H1 (cell line): ENCODE measurements around the gene DPH5. TPM values are rescaled to one million over a fixed set of nuclear protein-coding genes. Genes with fewer than 3 reads are reported as not detected.

ENCODE experiments used
- CTCF ChIA-PET: fragments of 300-600 bp; sonication (Branson Sonifier 250); formaldehyde crosslinking; loops from one replicate; lab custom pipeline; 2021; ENCODE audit not compliant: partially characterized antibody; lab: Charles Lee
- POLR2A ChIA-PET: fragments of 300-600 bp; sonication (Branson Sonifier 250); formaldehyde crosslinking; loops from one replicate; lab custom pipeline; 2021; ENCODE audit warnings: inconsistent platforms; ENCODE audit not compliant: partially characterized antibody; lab: Charles Lee
- DNase-seq, 2 experiments: peaks; one replicate each; pipeline versions ENCODE4 v3.0.0 to v3.0.0-alpha.2; 2010 to 2022; ENCODE audit warnings: low spot score in 2 of 2, low read depth in 1 of 2, mixed read lengths in 1 of 2
- FAIRE-seq: peaks from 2 replicates; lab custom pipeline; 2011; peaks lifted over from hg19 to GRCh38; lab: Jason Lieb, UNC
- H2AFZ ChIP-seq: 2 replicates; pipeline ENCODE4 v1.8.1; 2012; ENCODE audit warnings: low read length, inconsistent platforms
- H2AK5ac ChIP-seq: 2 replicates; pipeline ENCODE4 v1.6.1; 2013; ENCODE audit warnings: low read depth, low read length
- H2BK120ac ChIP-seq: replicated peaks from 2 replicates; pipeline ENCODE3; 2013; ENCODE audit warnings: low read depth, low read length, inconsistent platforms
- H2BK12ac ChIP-seq: 2 replicates; pipeline ENCODE4 v1.6.1; 2013; ENCODE audit warnings: low read depth, low read length
- H2BK15ac ChIP-seq: 2 replicates; pipeline ENCODE4 v1.6.1; 2013; ENCODE audit warnings: low read length
- H2BK20ac ChIP-seq: 2 replicates; pipeline ENCODE4 v1.6.1; 2013; ENCODE audit warnings: low read length
- H2BK5ac ChIP-seq: 2 replicates; pipeline ENCODE4 v1.6.1; 2013; ENCODE audit warnings: low read depth, low read length
- H3K14ac ChIP-seq: 2 replicates; pipeline ENCODE4 v1.6.1; 2013; ENCODE audit warnings: inconsistent platforms; ENCODE audit not compliant: insufficient read length
- H3K18ac ChIP-seq: 2 replicates; pipeline ENCODE4 v1.6.1; 2013; ENCODE audit warnings: low read length; ENCODE audit errors: extremely low read depth
- H3K23ac ChIP-seq: 2 replicates; pipeline ENCODE4 v1.6.1; 2013; ENCODE audit warnings: inconsistent platforms; ENCODE audit not compliant: insufficient read length
- H3K23me2 ChIP-seq: 2 replicates; pipeline ENCODE4 v1.6.1; 2013; ENCODE audit warnings: low read depth, low read length
- H3K27ac ChIP-seq: 2 replicates; pipeline ENCODE4 v1.6.1; 2011; ENCODE audit warnings: low read depth, low read length, inconsistent platforms
- H3K27me3 ChIP-seq, 4 experiments: replicated peaks in 1 of 4; 1 replicate in 1 of 4; 2 replicates in 3 of 4; pipeline versions ENCODE4 v1.6.1 to v1.8.1; 2011 to 2013; ENCODE audit warnings: low read length in 3 of 4, mild to moderate bottlenecking in 3 of 4, inconsistent platforms in 2 of 4, mixed read lengths in 2 of 4, moderate library complexity in 1 of 4; ENCODE audit not compliant: control insufficient read depth in 3 of 4, insufficient read depth in 3 of 4; ENCODE audit errors: extremely low read depth in 1 of 4
- H3K36me3 ChIP-seq, 4 experiments: 2 replicates each; pipeline versions ENCODE4 v1.6.1 to v1.8.1; 2011 to 2013; ENCODE audit warnings: mild to moderate bottlenecking in 4 of 4, low read length in 3 of 4, moderate library complexity in 2 of 4, control low read depth in 1 of 4, inconsistent platforms in 1 of 4; ENCODE audit not compliant: insufficient read depth in 4 of 4, control insufficient read depth in 2 of 4
- H3K4ac ChIP-seq: replicated peaks from 2 replicates; pipeline ENCODE3; 2013; ENCODE audit warnings: low read length, low read depth, mixed read lengths, inconsistent platforms; ENCODE audit not compliant: insufficient read length
- H3K4me1 ChIP-seq, 4 experiments: replicated peaks in 1 of 4; 1 replicate in 1 of 4; 2 replicates in 3 of 4; pipeline versions ENCODE4 v1.6.1 to v1.8.1; 2011 to 2013; ENCODE audit warnings: low read length in 3 of 4, inconsistent platforms in 2 of 4, mixed read lengths in 1 of 4; ENCODE audit not compliant: insufficient read depth in 4 of 4, control insufficient read depth in 3 of 4
- H3K4me2 ChIP-seq, 2 experiments: 2 replicates each; pipeline versions ENCODE4 v1.6.1 to v1.8.1; 2011 to 2013; ENCODE audit warnings: low read depth in 2 of 2, low read length in 2 of 2, control low read depth in 1 of 2, inconsistent platforms in 1 of 2, mild to moderate bottlenecking in 1 of 2; ENCODE audit not compliant: insufficient read depth in 1 of 2
- H3K4me3 ChIP-seq, 4 experiments: fragments of 200-600, 300-600 bp in 1 of 4; sonication (generic), shearing (Covaris generic), sonication (Bioruptor Twin) in 1 of 4; 2 replicates each; pipeline versions ENCODE4 v1.5.1 to v1.8.1; 2011 to 2016; ENCODE audit warnings: low read length in 4 of 4, low read depth in 3 of 4, control low read depth in 2 of 4, inconsistent platforms in 2 of 4, mild to moderate bottlenecking in 2 of 4, mixed read lengths in 1 of 4, moderate library complexity in 1 of 4; ENCODE audit not compliant: insufficient read depth in 2 of 4; ENCODE audit errors: extremely low read depth in 1 of 4
- H3K56ac ChIP-seq: replicated peaks from 2 replicates; pipeline ENCODE3; 2013; ENCODE audit warnings: low read depth, mild to moderate bottlenecking, mixed read lengths, low read length, inconsistent platforms; ENCODE audit not compliant: insufficient read length
- H3K79me1 ChIP-seq: 2 replicates; pipeline ENCODE4 v1.6.1; 2013; ENCODE audit warnings: low read depth, low read length, control low read depth
- H3K79me2 ChIP-seq, 2 experiments: 2 replicates each; pipeline versions ENCODE4 v1.6.1 to v1.8.1; 2012 to 2013; ENCODE audit warnings: low read length in 2 of 2, mild to moderate bottlenecking in 2 of 2, inconsistent platforms in 1 of 2; ENCODE audit not compliant: insufficient read depth in 2 of 2, control insufficient read depth in 1 of 2
- H3K9ac ChIP-seq, 4 experiments: replicated peaks in 1 of 4; 1 replicate in 1 of 4; 2 replicates in 3 of 4; pipeline versions ENCODE4 v1.6.1 to v1.8.1; 2011 to 2013; ENCODE audit warnings: low read depth in 3 of 4, low read length in 3 of 4, control low read depth in 2 of 4, mild to moderate bottlenecking in 2 of 4, moderate library complexity in 2 of 4, inconsistent platforms in 1 of 4; ENCODE audit errors: extremely low read depth in 1 of 4
- H3K9me3 ChIP-seq, 2 experiments: 2 replicates each; pipeline versions ENCODE4 v1.6.1 to v1.8.1; 2012 to 2013; ENCODE audit warnings: mild to moderate bottlenecking in 2 of 2, moderate library complexity in 2 of 2, control low read depth in 1 of 2, inconsistent platforms in 1 of 2, low read depth in 1 of 2, low read length in 1 of 2, mixed read lengths in 1 of 2; ENCODE audit not compliant: insufficient read depth in 2 of 2
- H4K20me1 ChIP-seq, 2 experiments: replicated peaks in 1 of 2; 2 replicates each; pipeline versions ENCODE3 to v1.8.1; 2011 to 2013; ENCODE audit warnings: inconsistent platforms in 2 of 2, low read length in 2 of 2, mild to moderate bottlenecking in 1 of 2; ENCODE audit not compliant: insufficient read depth in 2 of 2, control insufficient read depth in 1 of 2
- H4K5ac ChIP-seq: 2 replicates; pipeline ENCODE4 v1.6.1; 2013; ENCODE audit warnings: low read length, low read depth, mixed read lengths, inconsistent platforms; ENCODE audit not compliant: insufficient read length
- H4K8ac ChIP-seq: 2 replicates; pipeline ENCODE4 v1.8.0; 2013; ENCODE audit warnings: mild to moderate bottlenecking, moderate library complexity, low read length, inconsistent platforms; ENCODE audit not compliant: insufficient read depth; ENCODE audit errors: extremely low read depth
- H4K91ac ChIP-seq: replicated peaks from 2 replicates; pipeline ENCODE3; 2013; ENCODE audit warnings: low read length, mixed read lengths, inconsistent platforms; ENCODE audit not compliant: insufficient read length
- BRCA1 ChIP-seq: IDR thresholded peaks from 2 replicates; pipeline ENCODE4 v1.6.1; 2012; ENCODE audit warnings: low read depth, low read length, improper control_type of control experiment
- CBX8 ChIP-seq: fragments of 300-800, 300-1000 bp; sonication (generic); IDR thresholded peaks from 2 replicates; pipeline ENCODE4 v1.7.1; 2016; ENCODE audit warnings: low read depth, low read length, borderline replicate concordance
- CREB1 ChIP-seq: IDR thresholded peaks from 2 replicates; pipeline ENCODE4 v1.6.1; 2012; ENCODE audit warnings: inconsistent platforms
- CTBP2 ChIP-seq: IDR thresholded peaks from 2 replicates; pipeline ENCODE4 v1.7.0; 2011; ENCODE audit warnings: borderline replicate concordance, mild to moderate bottlenecking, moderate library complexity, mixed read lengths, low read length; ENCODE audit not compliant: insufficient read depth, insufficient read length
- GTF2F1 ChIP-seq: IDR thresholded peaks from 2 replicates; pipeline ENCODE4 v1.6.1; 2012; ENCODE audit warnings: low read depth, low read length, improper control_type of control experiment, borderline replicate concordance
- KDM4A ChIP-seq: IDR thresholded peaks from one replicate; pipeline ENCODE4 v1.7.1; 2012; ENCODE audit warnings: low read depth, mild to moderate bottlenecking, moderate library complexity, low read length, inconsistent platforms; ENCODE audit not compliant: severe bottlenecking
- RBBP5 ChIP-seq: IDR thresholded peaks from 2 replicates; pipeline ENCODE4 v1.7.1; 2012; ENCODE audit warnings: low read depth, mild to moderate bottlenecking, inconsistent platforms, low read length, moderate library complexity, borderline replicate concordance
- SP2 ChIP-seq: IDR thresholded peaks from 2 replicates; pipeline ENCODE4 v1.6.1; 2012; ENCODE audit warnings: mild to moderate bottlenecking, low read length, inconsistent platforms
- SP4 ChIP-seq: IDR thresholded peaks from 2 replicates; pipeline ENCODE4 v1.6.1; 2012; ENCODE audit warnings: low read length, inconsistent platforms
- TAF1 ChIP-seq: IDR thresholded peaks from 2 replicates; pipeline ENCODE4 v1.6.1; 2011; ENCODE audit warnings: mild to moderate bottlenecking, low read depth, low read length
- YY1 ChIP-seq: IDR thresholded peaks from 2 replicates; pipeline ENCODE4 v1.6.1; 2011; ENCODE audit warnings: low read depth, mild to moderate bottlenecking, low read length
- WGBS, 2 experiments: shearing (Covaris generic) in 1 of 2; methylation state at CpG; one replicate each; pipeline versions ENCODE4 v1.1.6 to v1.1.7; 2013 to 2015; ENCODE audit warnings: low lambda C conversion rate in 2 of 2, mixed read lengths in 2 of 2, inconsistent platforms in 1 of 2, low coverage in 1 of 2, missing lambda C conversion rate in 1 of 2; ENCODE audit not compliant: insufficient replicate concordance in 2 of 2, insufficient coverage in 1 of 2, insufficient read length in 1 of 2; ENCODE audit errors: extremely low coverage in 1 of 2, missing lambda C conversion rate in 1 of 2; 5-methylcytosine and 5-hydroxymethylcytosine counted together
- polyA plus RNA-seq, 7 experiments: library from polyadenylated mRNA; depleted of rRNA in 3 of 7; stranded (reverse) in 5 of 7; unstranded in 2 of 7; fragments of >200 nt in 5 of 7; fragments of 200-250 nt in 2 of 7; gene quantifications; 1 replicate in 5 of 7; 2 replicates in 1 of 7; 4 replicates in 1 of 7; pipeline versions ENCODE4 v1.2.1 to v1.2.3, GENCODE V29; 2011 to 2013; ENCODE audit warnings: missing spikeins in 2 of 7, mixed read lengths in 2 of 7
- total RNA-seq: library from RNA; stranded (reverse); fragmentation: NEBNext Ultra II Directional; extraction: Animal tissue kit (Norgen Biotek cat#: 25700); gene quantifications from 2 replicates; pipeline ENCODE4 v1.2.1, GENCODE V29; 2021
- TF ChIP-seq, protein P1 (sequence below): IDR thresholded peaks from 2 replicates; pipeline ENCODE4 v1.6.1; 2011; ENCODE audit warnings: low read depth, mild to moderate bottlenecking, low read length; ENCODE audit not compliant: insufficient read depth
- TF ChIP-seq, protein P2 (sequence below): IDR thresholded peaks from 2 replicates; pipeline ENCODE4 v1.6.1; 2012; ENCODE audit warnings: inconsistent platforms
- TF ChIP-seq, protein P3 (sequence below): IDR thresholded peaks from 2 replicates; pipeline ENCODE4 v1.6.1; 2012; ENCODE audit warnings: inconsistent platforms

Gene DPH5
- total and polyA plus RNA-seq, 2 of the 8 experiments (the other 6 are each of a cell fraction or from before 2014, with no cell fraction given), result 67.7 to 106 TPM

DNA sequence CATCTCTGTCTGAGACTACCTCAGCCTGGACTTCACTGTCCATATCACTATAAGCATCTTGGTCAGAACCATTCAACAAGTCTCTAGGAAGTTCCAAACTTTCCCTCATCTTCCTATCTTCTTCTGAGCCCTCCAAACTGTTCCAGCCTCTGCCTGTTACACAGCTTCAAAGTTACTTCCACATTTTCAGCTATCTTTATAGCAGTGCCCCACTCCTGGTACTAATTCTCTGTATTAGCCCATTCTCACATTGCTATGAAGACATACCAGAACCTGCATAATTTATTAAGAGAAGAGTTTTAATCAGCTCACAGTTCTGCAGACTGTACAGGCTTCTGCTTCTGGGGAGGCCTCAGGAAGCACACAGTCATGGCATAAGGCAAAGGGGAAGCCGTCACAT, 15.7 kb upstream of the DPH5 start:
- H4K20me1 ChIP-seq, result no peaks in the 10 kb centered on the region
- no peak overlapping the region for H2BK120ac ChIP-seq
- no peak overlapping the region for H2BK15ac ChIP-seq
- H4K8ac ChIP-seq, result no peak overlapping the region
- H4K5ac ChIP-seq, result no peak overlapping the region
- CTCF ChIA-PET, result no interaction called here
- no peak overlapping the region for H2BK20ac ChIP-seq
- H3K27me3 ChIP-seq, result no peaks in the 10 kb centered on the region
- H2AK5ac ChIP-seq, result no peak overlapping the region
- no peaks in the 10 kb centered on the region for H3K4me1 ChIP-seq
- H3K4ac ChIP-seq, result no peak overlapping the region
- H2BK5ac ChIP-seq, result no peak overlapping the region
- H3K9ac ChIP-seq, result no peak overlapping the region
- H2AFZ ChIP-seq, result no peak overlapping the region
- no peak overlapping the region for H3K14ac ChIP-seq
- no peak for DNase-seq
- WGBS, 2 experiments, result 90% methylated on average over 1 of the region's 1 CpG; no CpG with 5 or more reads in 1 of the 2 experiments
- H3K18ac ChIP-seq, result no peak overlapping the region
- peaks cover 0 to 8% of the 10 kb centered on the region in 2 experiments; a peak in 1 of 4 replicates for H3K79me2 ChIP-seq
- H3K23me2 ChIP-seq, result no peaks in the 10 kb centered on the region; the same call in 1 of the 2 replicates
- no peak overlapping the region for H4K91ac ChIP-seq
- no peaks in the 10 kb centered on the region; the same call in 1 of the 2 replicates for H3K79me1 ChIP-seq
- H3K4me2 ChIP-seq, result no peak overlapping the region
- H3K36me3 ChIP-seq, result peaks cover 0 to 25% (median 13%) of the 10 kb centered on the region in 4 experiments; a peak in 5 of 8 replicates
- peaks cover 14 to 25% of the 10 kb centered on the region in 2 experiments for H3K9me3 ChIP-seq
- no peak overlapping the region for H3K56ac ChIP-seq
- no peak overlapping the region for H3K27ac ChIP-seq
- no peak overlapping the region for H2BK12ac ChIP-seq
- H3K23ac ChIP-seq, result no peak overlapping the region
- POLR2A ChIA-PET, result no interaction called here
- no peak for FAIRE-seq
- H3K4me3 ChIP-seq, result no peak overlapping the region
- no peak for TF ChIP-seq TAF1
- no peak for TF ChIP-seq CREB1
- TF ChIP-seq, protein P1, sequence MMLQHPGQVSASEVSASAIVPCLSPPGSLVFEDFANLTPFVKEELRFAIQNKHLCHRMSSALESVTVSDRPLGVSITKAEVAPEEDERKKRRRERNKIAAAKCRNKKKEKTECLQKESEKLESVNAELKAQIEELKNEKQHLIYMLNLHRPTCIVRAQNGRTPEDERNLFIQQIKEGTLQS, result no peak
- no peak for TF ChIP-seq GTF2F1
- no peak for TF ChIP-seq KDM4A
- TF ChIP-seq CTBP2, result no peak
- TF ChIP-seq RBBP5, result no peak
- no peak for TF ChIP-seq SP2
- no peak for TF ChIP-seq YY1
- TF ChIP-seq, protein P2, sequence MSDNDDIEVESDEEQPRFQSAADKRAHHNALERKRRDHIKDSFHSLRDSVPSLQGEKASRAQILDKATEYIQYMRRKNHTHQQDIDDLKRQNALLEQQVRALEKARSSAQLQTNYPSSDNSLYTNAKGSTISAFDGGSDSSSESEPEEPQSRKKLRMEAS, result no peak
- TF ChIP-seq SP4, result no peak
- no peak for TF ChIP-seq BRCA1
- TF ChIP-seq CBX8, result no peak
- TF ChIP-seq, protein P3, sequence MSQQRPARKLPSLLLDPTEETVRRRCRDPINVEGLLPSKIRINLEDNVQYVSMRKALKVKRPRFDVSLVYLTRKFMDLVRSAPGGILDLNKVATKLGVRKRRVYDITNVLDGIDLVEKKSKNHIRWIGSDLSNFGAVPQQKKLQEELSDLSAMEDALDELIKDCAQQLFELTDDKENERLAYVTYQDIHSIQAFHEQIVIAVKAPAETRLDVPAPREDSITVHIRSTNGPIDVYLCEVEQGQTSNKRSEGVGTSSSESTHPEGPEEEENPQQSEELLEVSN, result no peak
